COLO668 (cell line): ENCODE results near the gene WFDC8.
"Not testable (repeated sequence)": the region's sequence is repeated elsewhere in the genome, so short reads cannot be mapped to it uniquely, and the experiment has no call there.

Experiments used
- DNase-seq: peaks from one replicate; lab custom pipeline; 2025; ENCODE audit not compliant: unreplicated experiment; lab: John Stamatoyannopoulos, UW

Gene WFDC8

GRCh38 chr20:45579184-45579583 lies at the start of gene WFDC8:
Gene WFDC8, minus strand, starts transcription at chr20:45579284. Its CDS starts 37 bp downstream, at chr20:45579247.
- no peak for DNase-seq

- no peak for DNase-seq
Measured at GRCh38 chr20:45626540-45626939, 47.5 kb upstream of the WFDC8 start.

- DNase-seq: peak; percentile 90
Measured at GRCh38 chr20:45621593-45621992, 42.5 kb upstream of the WFDC8 start.

- DNase-seq: no peak
Measured at GRCh38 chr20:45617591-45617990, 38.5 kb upstream of the WFDC8 start.

- no peak for DNase-seq
Measured at GRCh38 chr20:45612314-45612713, 33.2 kb upstream of the WFDC8 start.

GRCh38 chr20:45611054-45611453 lies 32.0 kb upstream of the WFDC8 start:
- DNase-seq: no peak

GRCh38 chr20:45607810-45608209 lies 28.7 kb upstream of the WFDC8 start:
- no peak for DNase-seq

- DNase-seq: no peak
Measured at GRCh38 chr20:45595235-45595634, 16.2 kb upstream of the WFDC8 start.

GRCh38 chr20:45593498-45593897 lies 14.4 kb upstream of the WFDC8 start:
- no peak for DNase-seq

GRCh38 chr20:45592574-45593189 lies 13.6 kb upstream of the WFDC8 start:
- DNase-seq: peak; percentile 52

GRCh38 chr20:45589725-45590124 lies 10.6 kb upstream of the WFDC8 start:
- no peak for DNase-seq

- no peak for DNase-seq
Measured at GRCh38 chr20:45588800-45589199, 9.7 kb upstream of the WFDC8 start.

- DNase-seq: not testable (repeated sequence)
Measured at GRCh38 chr20:45585986-45586385, 6.9 kb upstream of the WFDC8 start.

- not testable (repeated sequence) for DNase-seq
Measured at GRCh38 chr20:45584294-45584693, 5.2 kb upstream of the WFDC8 start.

- DNase-seq: no peak
Measured at GRCh38 chr20:45583502-45583901, 4.4 kb upstream of the WFDC8 start.

GRCh38 chr20:45581702-45582101 lies 2.6 kb upstream of the WFDC8 start:
- no peak for DNase-seq

GRCh38 chr20:45578231-45578630 lies 853 bp downstream of the WFDC8 start:
- no peak for DNase-seq

- no peak for DNase-seq
Measured at GRCh38 chr20:45576995-45577394, 2.1 kb downstream of the WFDC8 start.

- no peak for DNase-seq
Measured at GRCh38 chr20:45575931-45576330, 3.2 kb downstream of the WFDC8 start.

GRCh38 chr20:45569650-45570049 lies 9.4 kb downstream of the WFDC8 start:
- not testable (repeated sequence) for DNase-seq

- DNase-seq: no peak
Measured at GRCh38 chr20:45564760-45565276, 14.3 kb downstream of the WFDC8 start.

- no peak for DNase-seq
Measured at GRCh38 chr20:45555198-45555597, 23.9 kb downstream of the WFDC8 start.

GRCh38 chr20:45552456-45552855 lies 26.6 kb downstream of the WFDC8 start:
- peak; percentile 28 for DNase-seq
